HG02870 (cell line): ENCODE data around the gene CRYBA2.

ENCODE experiments used
- ATAC-seq: cut with Tn5 transposase; IDR thresholded peaks from one replicate; pipeline ENCODE4 v1.9.1; 2021; ENCODE audit warnings: mild to moderate bottlenecking, moderate library complexity; ENCODE audit not compliant: unreplicated experiment

Gene CRYBA2

DNA sequence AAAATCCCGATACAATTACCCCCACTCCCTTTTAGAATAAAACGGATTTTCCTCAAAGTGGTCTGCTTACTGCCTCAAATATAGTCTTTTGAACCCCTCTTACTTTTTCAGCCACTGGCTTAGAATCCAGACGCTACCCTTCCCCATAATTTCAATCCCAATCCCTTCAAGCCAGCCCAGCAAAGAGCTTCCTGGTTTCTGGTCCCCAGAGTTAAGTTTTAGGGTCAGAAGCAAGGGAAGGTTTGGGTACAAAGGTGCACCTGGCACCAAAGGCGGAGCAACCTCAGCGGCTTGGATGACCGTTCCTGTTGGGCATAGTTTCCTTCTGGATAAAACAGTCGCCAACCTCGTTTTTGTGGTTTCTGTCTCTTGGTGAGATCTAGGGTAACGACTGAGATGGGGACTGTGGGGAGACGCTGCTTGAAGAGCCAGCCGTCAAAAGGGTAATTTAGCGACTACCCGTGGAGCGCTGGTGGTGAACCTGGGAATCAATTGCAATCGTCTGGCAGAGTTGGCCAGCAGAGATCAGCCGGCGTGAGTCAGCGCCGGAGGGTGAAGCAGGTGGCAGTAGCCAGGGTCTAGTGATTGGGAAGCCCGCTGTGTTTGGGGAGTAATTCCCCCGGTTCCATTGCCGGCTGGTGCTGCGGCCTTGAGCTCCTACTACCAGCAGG, 9.8 kb downstream of the CRYBA2 start:
- no peak for ATAC-seq

- ATAC-seq, result no peak
Measured at GRCh38 chr2:218982586-218983262, 10.5 kb downstream of the CRYBA2 start.

DNA sequence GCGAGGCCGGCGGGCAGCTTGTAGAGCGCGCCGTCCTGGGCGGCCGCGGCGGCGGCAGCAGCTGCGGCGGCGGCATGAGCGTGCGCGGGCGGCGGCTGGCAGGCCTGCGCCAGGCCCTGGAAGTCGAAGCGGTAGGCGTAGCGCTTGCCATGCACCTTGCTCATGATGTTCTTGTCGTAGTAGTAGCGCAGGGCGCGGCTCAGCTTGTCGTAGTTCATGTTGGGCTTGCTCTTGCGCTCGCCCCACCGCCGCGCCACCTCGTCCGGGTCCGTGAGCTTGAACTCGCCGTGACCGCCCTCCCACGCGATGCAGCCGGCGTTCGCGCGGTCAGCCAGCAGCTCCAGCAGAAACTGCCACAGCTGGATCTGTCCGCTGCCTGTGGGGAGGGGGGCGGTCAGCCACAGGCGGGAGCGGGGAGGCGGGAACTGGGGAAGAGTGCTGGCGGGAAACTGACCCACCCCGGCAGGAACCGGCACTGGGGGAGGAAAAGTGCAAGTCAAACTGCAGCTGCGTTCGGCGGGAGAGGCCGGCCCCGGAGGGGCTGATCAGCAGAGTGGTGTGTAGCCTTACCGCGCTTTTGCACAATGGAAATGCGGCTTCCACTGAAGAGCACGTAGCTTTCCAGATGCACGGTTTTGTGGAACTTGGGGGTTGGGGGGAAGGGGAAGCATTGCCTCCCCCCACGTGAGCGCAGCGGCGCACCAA, 11.2 kb downstream of the CRYBA2 start:
- no peak for ATAC-seq

GRCh38 chr2:218981390-218981880, 11.8 kb downstream of the CRYBA2 start:
- no peak for ATAC-seq

DNA sequence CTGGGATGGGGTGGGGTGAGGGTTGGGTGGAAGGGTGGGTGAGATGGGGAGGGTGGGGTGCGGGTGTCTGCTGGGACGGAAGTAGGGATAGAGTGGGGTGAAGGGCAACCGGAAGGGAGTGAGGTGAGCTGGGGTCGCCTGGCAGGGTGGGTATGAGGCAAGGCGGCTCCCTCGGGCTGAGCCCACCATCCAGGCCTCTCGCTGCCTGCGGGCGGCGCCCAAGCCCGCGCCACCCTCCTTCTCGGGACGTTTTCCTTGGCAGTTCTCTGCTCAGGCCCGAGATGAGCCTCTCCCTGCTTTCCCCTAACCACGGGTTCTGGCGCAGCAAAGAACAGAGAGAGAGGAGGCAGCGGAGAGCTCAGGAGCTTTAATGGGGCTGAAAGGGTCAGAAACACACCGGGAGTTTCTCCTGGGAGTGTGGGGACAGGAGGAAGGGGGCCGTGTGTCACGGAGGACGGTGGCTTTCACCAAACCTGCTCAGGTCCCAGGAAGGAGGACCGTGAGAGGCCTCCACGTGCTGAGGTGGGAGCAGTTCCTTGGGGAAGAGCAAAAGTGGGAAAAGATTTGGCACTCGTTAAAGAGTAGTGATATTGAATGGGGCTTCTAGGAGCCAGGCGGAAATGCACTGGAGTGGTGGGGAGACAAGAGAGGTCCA, 12.4 kb downstream of the CRYBA2 start:
- no peak for ATAC-seq

- ATAC-seq, result peak; percentile 89
Measured at GRCh38 chr2:218979846-218980734, 13.1 kb downstream of the CRYBA2 start.

GRCh38 chr2:218975060-218975777, 18.0 kb downstream of the CRYBA2 start:
- ATAC-seq, result no peak

DNA sequence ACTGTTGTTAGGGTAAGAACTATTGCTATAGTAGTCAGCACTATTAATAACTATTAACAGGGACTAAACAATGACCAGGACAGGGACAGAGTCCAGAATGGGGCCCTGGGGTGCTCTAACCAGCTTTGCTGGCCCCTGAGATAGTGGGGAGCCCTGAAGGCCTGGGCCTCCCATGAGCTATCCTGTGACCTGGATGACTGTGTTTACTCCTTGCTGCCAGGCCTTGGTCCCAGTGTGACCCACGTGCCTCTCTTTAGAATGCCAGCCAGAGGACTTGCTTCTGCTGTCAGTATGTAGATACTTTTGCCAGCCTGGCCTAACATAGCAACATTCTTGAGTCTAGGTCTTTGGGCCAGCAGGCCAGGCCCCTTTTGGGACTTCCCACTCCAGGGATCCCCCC, 22.3 kb downstream of the CRYBA2 start:
- ATAC-seq, result no peak

DNA sequence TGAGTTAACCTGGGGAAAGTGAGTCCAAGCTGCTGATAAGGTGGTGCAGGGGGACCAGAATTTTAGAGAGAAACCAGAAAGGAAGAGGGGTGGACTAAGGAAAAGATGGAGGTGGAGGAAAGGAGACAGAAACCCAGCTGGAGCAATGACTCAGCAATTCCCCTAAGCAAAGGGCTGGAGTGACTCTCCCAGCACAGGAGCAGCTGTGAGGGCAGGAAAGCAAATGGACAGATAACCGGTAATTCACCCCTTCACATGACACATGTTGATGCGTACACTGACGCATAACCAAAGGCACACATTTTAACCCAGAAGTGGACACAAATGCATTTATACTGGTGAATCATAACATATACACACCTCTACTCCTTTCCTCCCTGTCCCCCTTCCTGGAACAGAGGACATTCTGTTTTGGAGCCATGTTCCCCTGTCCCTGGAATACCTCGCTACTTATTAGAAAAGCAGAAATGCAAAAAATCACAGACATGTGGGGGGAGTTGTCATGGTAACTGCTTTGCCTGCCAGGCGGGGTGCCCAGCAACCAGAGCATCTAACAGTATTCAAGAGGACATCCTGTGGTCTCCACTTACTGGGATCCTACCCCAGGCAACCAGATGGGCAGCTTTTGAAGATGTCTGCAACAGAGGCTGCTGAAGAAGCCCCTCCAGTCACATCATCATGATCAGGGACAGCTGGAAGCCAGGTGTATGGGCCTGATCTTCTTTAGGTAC, 29.0 kb downstream of the CRYBA2 start:
- no peak for ATAC-seq

DNA sequence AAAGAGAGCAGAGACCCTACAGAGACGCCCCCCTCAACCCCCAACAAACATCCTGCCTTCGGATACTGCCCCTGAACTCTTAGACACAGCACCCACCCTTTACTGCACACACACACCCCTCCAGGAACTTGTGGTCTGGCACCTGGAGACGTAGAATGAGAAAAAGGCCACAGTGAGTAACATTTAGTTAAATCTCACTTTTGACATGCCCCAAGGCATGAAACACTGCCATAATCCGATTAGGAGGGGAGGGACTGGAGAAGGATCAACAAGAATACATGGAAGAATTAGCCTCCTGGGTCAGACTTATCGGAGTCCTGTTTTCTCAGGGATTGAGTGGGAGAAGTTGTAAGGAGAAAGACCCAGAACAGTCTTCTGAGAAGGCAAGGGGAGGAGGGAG, 29.6 kb downstream of the CRYBA2 start:
- ATAC-seq, result no peak

GRCh38 chr2:218962859-218963492, 30.2 kb downstream of the CRYBA2 start:
- ATAC-seq, result no peak

GRCh38 chr2:218961651-218962570, 31.3 kb downstream of the CRYBA2 start:
- ATAC-seq, result no peak

- no peak for ATAC-seq
Measured at GRCh38 chr2:218961229-218961628, 32.0 kb downstream of the CRYBA2 start.

GRCh38 chr2:218960309-218961165, 32.7 kb downstream of the CRYBA2 start:
- ATAC-seq, result no peak

DNA sequence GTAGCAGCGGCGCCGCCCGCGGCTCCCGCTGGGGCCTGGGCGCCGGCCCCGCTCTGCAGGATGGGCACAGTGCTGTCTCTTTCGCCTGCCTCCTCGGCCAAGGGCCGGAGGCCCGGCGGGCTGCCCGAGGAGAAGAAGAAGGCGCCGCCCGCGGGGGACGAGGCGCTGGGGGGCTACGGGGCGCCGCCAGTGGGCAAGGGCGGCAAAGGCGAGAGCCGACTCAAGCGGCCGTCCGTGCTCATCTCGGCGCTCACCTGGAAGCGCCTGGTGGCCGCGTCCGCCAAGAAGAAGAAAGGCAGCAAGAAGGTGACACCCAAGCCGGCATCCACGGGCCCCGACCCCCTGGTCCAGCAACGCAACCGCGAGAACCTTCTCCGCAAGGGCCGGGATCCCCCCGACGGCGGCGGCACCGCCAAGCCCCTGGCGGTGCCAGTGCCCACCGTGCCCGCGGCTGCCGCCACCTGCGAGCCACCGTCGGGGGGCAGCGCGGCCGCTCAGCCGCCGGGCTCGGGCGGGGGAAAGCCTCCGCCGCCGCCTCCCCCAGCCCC, 33.4 kb downstream of the CRYBA2 start:
- peak; percentile 20 for ATAC-seq

DNA sequence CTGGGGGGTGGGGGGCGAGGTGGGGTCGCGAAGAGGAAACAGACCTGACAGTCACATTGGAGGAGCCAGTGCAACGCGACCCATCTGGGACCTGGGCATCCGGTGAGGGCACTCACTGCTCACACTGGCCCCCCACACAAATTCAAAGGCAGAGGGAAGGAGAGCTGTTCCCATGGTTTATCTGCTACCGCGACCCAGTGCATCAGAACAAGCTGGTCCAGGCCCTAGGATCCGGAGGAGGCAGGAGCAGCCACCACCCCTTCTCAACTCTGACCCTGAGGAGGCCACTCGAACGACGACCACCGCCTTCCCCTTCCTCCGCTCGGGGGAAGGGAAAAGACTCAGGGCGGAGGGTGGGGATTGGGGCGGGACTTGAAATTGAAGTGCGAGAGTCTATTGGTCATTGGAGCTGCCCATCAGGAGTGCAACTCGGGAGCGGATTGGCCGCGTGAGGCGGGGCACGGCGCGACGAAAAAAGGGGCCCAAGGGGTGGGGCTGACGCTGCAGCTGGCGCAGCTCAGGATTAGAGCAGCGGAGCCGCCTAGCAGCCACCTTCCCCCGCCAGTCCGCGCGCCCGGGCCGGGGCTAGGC, 34.0 kb downstream of the CRYBA2 start, which contains the start of gene CDK5R2:
TSS of gene CDK5R2 (plus strand) at position 526 of the 591 bp plus-strand sequence. CDS start 155 bp downstream, outside the sequence.
- ATAC-seq, result peak; percentile 97
